T-helper 2 cell treated with Interferon-gamma antibody and Interleukin-4, amounts not matched to agents 5 μg/mL and 100 μg/mL, for 36 hours (primary cell): ENCODE results near the gene SPINK8.
"Not testable (repeated sequence)": the region's sequence is repeated elsewhere in the genome, so short reads cannot be mapped to it uniquely, and the experiment has no call there.

Experiments
- DNase-seq: peaks from one replicate; pipeline ENCODE4 v3.0.0; 2021; ENCODE audit warnings: low spot score
- H3K27ac Mint-ChIP-seq: one replicate; pipeline ENCODE4 v1.8.0; 2021; ENCODE audit warnings: mild to moderate bottlenecking, mixed read lengths
- H3K27me3 Mint-ChIP-seq: one replicate; pipeline ENCODE4 v1.8.0; 2021; ENCODE audit warnings: low read depth, mixed read lengths
- H3K36me3 Mint-ChIP-seq: one replicate; pipeline ENCODE4 v1.8.0; 2021; ENCODE audit warnings: low read depth, mixed read lengths
- H3K4me1 Mint-ChIP-seq: one replicate; pipeline ENCODE4 v1.8.0; 2021; ENCODE audit warnings: low read depth, mixed read lengths
- H3K4me3 Mint-ChIP-seq: one replicate; pipeline ENCODE4 v1.8.0; 2022; ENCODE audit warnings: mild to moderate bottlenecking, moderate library complexity, mixed read lengths
- H3K9me3 Mint-ChIP-seq: one replicate; pipeline ENCODE4 v1.8.0; 2021; ENCODE audit warnings: mixed read lengths

The SPINK8 gene

GRCh38 chr3:48280881-48281280 lies 52.6 kb downstream of the SPINK8 start:
- DNase-seq = no peak
- Mint-ChIP-seq H3K27me3 (no peaks in the 10 kb centered on the region), H3K27ac (no peak overlapping the region), H3K36me3 (no peaks in the 10 kb centered on the region), H3K4me3 (no peak overlapping the region), H3K9me3 (no peaks in the 10 kb centered on the region), H3K4me1 (no peaks in the 10 kb centered on the region)

- Mint-ChIP-seq H3K27me3 (no peaks in the 10 kb centered on the region), H3K36me3 (no peaks in the 10 kb centered on the region), H3K27ac (no peak overlapping the region), H3K4me3 (no peak overlapping the region), H3K9me3 (no peaks in the 10 kb centered on the region), H3K4me1 (no peaks in the 10 kb centered on the region)
- DNase-seq = no peak
Measured at GRCh38 chr3:48278884-48279559, 54.4 kb downstream of the SPINK8 start.

- Mint-ChIP-seq H3K4me3 (no peak overlapping the region), H3K36me3 (peaks cover 1% of the 10 kb centered on the region), H3K27me3 (no peaks in the 10 kb centered on the region), H3K27ac (no peak overlapping the region), H3K4me1 (no peaks in the 10 kb centered on the region), H3K9me3 (no peaks in the 10 kb centered on the region)
- no peak for DNase-seq
Measured at GRCh38 chr3:48276911-48277641, 56.4 kb downstream of the SPINK8 start.

GRCh38 chr3:48275287-48276027 lies 58.0 kb downstream of the SPINK8 start:
- DNase-seq = no peak
- H3K27ac Mint-ChIP-seq = no peak overlapping the region
- H3K4me1 Mint-ChIP-seq = no peaks in the 10 kb centered on the region
- H3K36me3 Mint-ChIP-seq = peaks cover 6% of the 10 kb centered on the region
- no peaks in the 10 kb centered on the region for H3K9me3 Mint-ChIP-seq
- no peaks in the 10 kb centered on the region for H3K27me3 Mint-ChIP-seq
- H3K4me3 Mint-ChIP-seq = no peak overlapping the region

- Mint-ChIP-seq H3K9me3 (no peaks in the 10 kb centered on the region), H3K4me1 (peaks cover 5% of the 10 kb centered on the region), H3K27ac (no peak overlapping the region), H3K4me3 (no peak overlapping the region), H3K36me3 (peaks cover 14% of the 10 kb centered on the region), H3K27me3 (no peaks in the 10 kb centered on the region)
- DNase-seq = no peak
Measured at GRCh38 chr3:48274452-48274851, 59.0 kb downstream of the SPINK8 start.

- Mint-ChIP-seq H3K27ac (no peak overlapping the region), H3K4me3 (no peak overlapping the region), H3K36me3 (peaks cover 19% of the 10 kb centered on the region), H3K27me3 (no peaks in the 10 kb centered on the region), H3K9me3 (no peaks in the 10 kb centered on the region), H3K4me1 (peaks cover 13% of the 10 kb centered on the region)
- DNase-seq = peak; percentile 38
Measured at GRCh38 chr3:48273594-48274211, 59.8 kb downstream of the SPINK8 start.

GRCh38 chr3:48271763-48272498 lies 61.5 kb downstream of the SPINK8 start:
- Mint-ChIP-seq H3K4me3 (no peak overlapping the region), H3K27ac (no peak overlapping the region), H3K4me1 (peaks cover 25% of the 10 kb centered on the region), H3K27me3 (no peaks in the 10 kb centered on the region), H3K36me3 (peaks cover 25% of the 10 kb centered on the region), H3K9me3 (no peaks in the 10 kb centered on the region)
- DNase-seq = no peak

GRCh38 chr3:48271223-48271622 lies 62.2 kb downstream of the SPINK8 start:
- DNase-seq, H3K9me3 Mint-ChIP-seq, H3K4me3 Mint-ChIP-seq, H3K27me3 Mint-ChIP-seq, H3K27ac Mint-ChIP-seq: not testable (repeated sequence)
- Mint-ChIP-seq H3K36me3 (peaks cover 26% of the 10 kb centered on the region), H3K4me1 (peaks cover 25% of the 10 kb centered on the region)

- DNase-seq = no peak
- H3K27me3 Mint-ChIP-seq = no peaks in the 10 kb centered on the region
- no peaks in the 10 kb centered on the region for H3K9me3 Mint-ChIP-seq
- H3K27ac Mint-ChIP-seq = peak overlapping the region; percentile 58
- no peak overlapping the region for H3K4me3 Mint-ChIP-seq
- H3K36me3 Mint-ChIP-seq = peaks cover 28% of the 10 kb centered on the region
- H3K4me1 Mint-ChIP-seq = peaks cover 25% of the 10 kb centered on the region
Measured at GRCh38 chr3:48270306-48270705, 63.2 kb downstream of the SPINK8 start.

GRCh38 chr3:48269592-48269991 lies 63.9 kb downstream of the SPINK8 start:
- peaks cover 28% of the 10 kb centered on the region for H3K36me3 Mint-ChIP-seq

GRCh38 chr3:48268936-48269561 lies 64.4 kb downstream of the SPINK8 start:
- H3K9me3 Mint-ChIP-seq = no peaks in the 10 kb centered on the region
- H3K36me3 Mint-ChIP-seq = peaks cover 30% of the 10 kb centered on the region
- H3K27ac Mint-ChIP-seq = peak overlapping the region; percentile 89
- peak overlapping the region; percentile 79 for H3K4me3 Mint-ChIP-seq
- DNase-seq = peak; percentile 76
- H3K4me1 Mint-ChIP-seq = peaks cover 25% of the 10 kb centered on the region
- no peaks in the 10 kb centered on the region for H3K27me3 Mint-ChIP-seq

More at GRCh38 chr3:48269592-48269991, 63.9 kb downstream of the SPINK8 start:
- DNase-seq = no peak
- peak overlapping the region; percentile 89 for H3K27ac Mint-ChIP-seq
- peaks cover 25% of the 10 kb centered on the region for H3K4me1 Mint-ChIP-seq
- no peaks in the 10 kb centered on the region for H3K27me3 Mint-ChIP-seq
- H3K9me3 Mint-ChIP-seq = no peaks in the 10 kb centered on the region
- peak overlapping the region; percentile 79 for H3K4me3 Mint-ChIP-seq

- DNase-seq = peak; percentile 89
- H3K27me3 Mint-ChIP-seq = no peaks in the 10 kb centered on the region
- peak overlapping the region; percentile 89 for H3K27ac Mint-ChIP-seq
- peaks cover 34% of the 10 kb centered on the region for H3K36me3 Mint-ChIP-seq
- no peaks in the 10 kb centered on the region for H3K9me3 Mint-ChIP-seq
- peaks cover 25% of the 10 kb centered on the region for H3K4me1 Mint-ChIP-seq
- peak overlapping the region; percentile 79 for H3K4me3 Mint-ChIP-seq
Measured at GRCh38 chr3:48268381-48268935, 65.0 kb downstream of the SPINK8 start.

GRCh38 chr3:48267782-48268181 lies 65.7 kb downstream of the SPINK8 start:
- H3K4me3 Mint-ChIP-seq = peak overlapping the region; percentile 79
- peaks cover 34% of the 10 kb centered on the region for H3K36me3 Mint-ChIP-seq

More at GRCh38 chr3:48267782-48268181, 65.7 kb downstream of the SPINK8 start:
- Mint-ChIP-seq H3K9me3 (no peaks in the 10 kb centered on the region), H3K4me1 (peaks cover 25% of the 10 kb centered on the region), H3K27me3 (no peaks in the 10 kb centered on the region), H3K27ac (peak overlapping the region; percentile 89)
- no peak for DNase-seq
